ENCODE data around the gene PXYLP1.

Gene PXYLP1

GRCh38 chr3:141271279-141272030, 39.8 kb downstream of the PXYLP1 start:
- no peak for DNase-seq (ENCODE audit: low read depth, low spot score)
- H3K9me3 ChIP-seq (ENCODE audit: control insufficient read depth, insufficient read depth, low read length) = no peaks in the 10 kb centered on the region
- H3K36me3 ChIP-seq (ENCODE audit: control insufficient read depth, insufficient read depth, low read length) = 0 out of 2 replicates have a peak, but pooled peaks cover 3% of the 10 kb centered on the region
- no peak overlapping the region for H3K4me3 ChIP-seq (ENCODE audit: low read length)
- H3K27me3 ChIP-seq (ENCODE audit: control insufficient read depth, insufficient read depth, low read length) = no peaks in the 10 kb centered on the region
- no peaks in the 10 kb centered on the region for H3K4me1 ChIP-seq (ENCODE audit: control insufficient read depth, insufficient read depth, low read length)
- H3K27ac ChIP-seq (ENCODE audit: low read length) = no peak overlapping the region
- WGBS (ENCODE audit: insufficient coverage, insufficient read length) = no CpG with 5 or more reads among the region's 4 CpGs

- no peaks in the 10 kb centered on the region for H3K4me1 ChIP-seq (ENCODE audit: control insufficient read depth, insufficient read depth, low read length)
- no peak overlapping the region for H3K27ac ChIP-seq (ENCODE audit: low read length)
- no peak overlapping the region for H3K4me3 ChIP-seq (ENCODE audit: low read length)
- H3K9me3 ChIP-seq (ENCODE audit: control insufficient read depth, insufficient read depth, low read length) = no peaks in the 10 kb centered on the region
- no peak for DNase-seq (ENCODE audit: low read depth, low spot score)
- no peaks in the 10 kb centered on the region for H3K27me3 ChIP-seq (ENCODE audit: control insufficient read depth, insufficient read depth, low read length)
- no CpG with 5 or more reads among the region's 8 CpGs for WGBS (ENCODE audit: insufficient coverage, insufficient read length)
- 0 out of 2 replicates have a peak, but pooled peaks cover 3% of the 10 kb centered on the region for H3K36me3 ChIP-seq (ENCODE audit: control insufficient read depth, insufficient read depth, low read length)
These were observed 41.5 kb downstream of the PXYLP1 start for GRCh38 chr3:141272906-141273662.

- Histone ChIP-seq H3K4me3 (ENCODE audit: low read length) (no peak overlapping the region), H3K27me3 (ENCODE audit: control insufficient read depth, insufficient read depth, low read length) (no peaks in the 10 kb centered on the region), H3K4me1 (ENCODE audit: control insufficient read depth, insufficient read depth, low read length) (no peaks in the 10 kb centered on the region), H3K9me3 (ENCODE audit: control insufficient read depth, insufficient read depth, low read length) (no peaks in the 10 kb centered on the region), H3K27ac (ENCODE audit: low read length) (no peak overlapping the region), H3K36me3 (ENCODE audit: control insufficient read depth, insufficient read depth, low read length) (no peaks in the 10 kb centered on the region)
- no peak for DNase-seq (ENCODE audit: low read depth, low spot score)
- no CpG with 5 or more reads among the region's 15 CpGs for WGBS (ENCODE audit: insufficient coverage, insufficient read length)
These were observed 42.2 kb downstream of the PXYLP1 start for GRCh38 chr3:141273700-141274410.

GRCh38 chr3:141274411-141275031, 42.9 kb downstream of the PXYLP1 start:
- no peak for DNase-seq (ENCODE audit: low read depth, low spot score)
- WGBS (ENCODE audit: insufficient coverage, insufficient read length) = no CpG with 5 or more reads among the region's 10 CpGs
- H3K27ac ChIP-seq (ENCODE audit: low read length) = no peak overlapping the region

GRCh38 chr3:141275032-141275422, 43.4 kb downstream of the PXYLP1 start:
- Histone ChIP-seq H3K9me3 (ENCODE audit: control insufficient read depth, insufficient read depth, low read length) (no peaks in the 10 kb centered on the region), H3K4me1 (ENCODE audit: control insufficient read depth, insufficient read depth, low read length) (no peaks in the 10 kb centered on the region), H3K27ac (ENCODE audit: low read length) (no peak overlapping the region), H3K27me3 (ENCODE audit: control insufficient read depth, insufficient read depth, low read length) (no peaks in the 10 kb centered on the region), H3K36me3 (ENCODE audit: control insufficient read depth, insufficient read depth, low read length) (no peaks in the 10 kb centered on the region), H3K4me3 (ENCODE audit: low read length) (no peak overlapping the region)
- WGBS (ENCODE audit: insufficient coverage, insufficient read length) = no CpG with 5 or more reads among the region's 1 CpG
- no peak for DNase-seq (ENCODE audit: low read depth, low spot score)

More at GRCh38 chr3:141274411-141275031, 42.9 kb downstream of the PXYLP1 start:
- Histone ChIP-seq H3K9me3 (ENCODE audit: control insufficient read depth, insufficient read depth, low read length) (no peaks in the 10 kb centered on the region), H3K4me1 (ENCODE audit: control insufficient read depth, insufficient read depth, low read length) (no peaks in the 10 kb centered on the region), H3K4me3 (ENCODE audit: low read length) (no peak overlapping the region), H3K36me3 (ENCODE audit: control insufficient read depth, insufficient read depth, low read length) (no peaks in the 10 kb centered on the region), H3K27me3 (ENCODE audit: control insufficient read depth, insufficient read depth, low read length) (no peaks in the 10 kb centered on the region)

GRCh38 chr3:141275511-141275910, 43.9 kb downstream of the PXYLP1 start:
- Histone ChIP-seq H3K4me3 (ENCODE audit: low read length) (no peak overlapping the region), H3K36me3 (ENCODE audit: control insufficient read depth, insufficient read depth, low read length) (no peaks in the 10 kb centered on the region), H3K27me3 (ENCODE audit: control insufficient read depth, insufficient read depth, low read length) (no peaks in the 10 kb centered on the region), H3K4me1 (ENCODE audit: control insufficient read depth, insufficient read depth, low read length) (no peaks in the 10 kb centered on the region), H3K9me3 (ENCODE audit: control insufficient read depth, insufficient read depth, low read length) (no peaks in the 10 kb centered on the region), H3K27ac (ENCODE audit: low read length) (no peak overlapping the region)
- WGBS (ENCODE audit: insufficient coverage, insufficient read length) = no CpG with 5 or more reads among the region's 2 CpGs
- no peak for DNase-seq (ENCODE audit: low read depth, low spot score)

- Histone ChIP-seq H3K27ac (ENCODE audit: low read length) (no peak overlapping the region), H3K9me3 (ENCODE audit: control insufficient read depth, insufficient read depth, low read length) (no peaks in the 10 kb centered on the region), H3K36me3 (ENCODE audit: control insufficient read depth, insufficient read depth, low read length) (no peaks in the 10 kb centered on the region), H3K4me3 (ENCODE audit: low read length) (no peak overlapping the region), H3K27me3 (ENCODE audit: control insufficient read depth, insufficient read depth, low read length) (no peaks in the 10 kb centered on the region), H3K4me1 (ENCODE audit: control insufficient read depth, insufficient read depth, low read length) (no peaks in the 10 kb centered on the region)
- no peak for DNase-seq (ENCODE audit: low read depth, low spot score)
- no CpG with 5 or more reads among the region's 7 CpGs for WGBS (ENCODE audit: insufficient coverage, insufficient read length)
These were observed 44.3 kb downstream of the PXYLP1 start for GRCh38 chr3:141275973-141276372.

GRCh38 chr3:141276398-141276797, 44.8 kb downstream of the PXYLP1 start:
- Histone ChIP-seq H3K4me1 (ENCODE audit: control insufficient read depth, insufficient read depth, low read length) (no peaks in the 10 kb centered on the region), H3K4me3 (ENCODE audit: low read length) (no peak overlapping the region), H3K27me3 (ENCODE audit: control insufficient read depth, insufficient read depth, low read length) (no peaks in the 10 kb centered on the region), H3K27ac (ENCODE audit: low read length) (no peak overlapping the region), H3K9me3 (ENCODE audit: control insufficient read depth, insufficient read depth, low read length) (no peaks in the 10 kb centered on the region), H3K36me3 (ENCODE audit: control insufficient read depth, insufficient read depth, low read length) (no peaks in the 10 kb centered on the region)
- no CpG with 5 or more reads among the region's 9 CpGs for WGBS (ENCODE audit: insufficient coverage, insufficient read length)
- no peak for DNase-seq (ENCODE audit: low read depth, low spot score)

GRCh38 chr3:141277451-141277850, 45.8 kb downstream of the PXYLP1 start:
- no peaks in the 10 kb centered on the region for H3K27me3 ChIP-seq (ENCODE audit: control insufficient read depth, insufficient read depth, low read length)
- H3K36me3 ChIP-seq (ENCODE audit: control insufficient read depth, insufficient read depth, low read length) = no peaks in the 10 kb centered on the region
- DNase-seq (ENCODE audit: low read depth, low spot score) = no peak
- no CpG with 5 or more reads among the region's 6 CpGs for WGBS (ENCODE audit: insufficient coverage, insufficient read length)
- no peaks in the 10 kb centered on the region for H3K4me1 ChIP-seq (ENCODE audit: control insufficient read depth, insufficient read depth, low read length)
- no peak overlapping the region for H3K27ac ChIP-seq (ENCODE audit: low read length)
- no peak overlapping the region for H3K4me3 ChIP-seq (ENCODE audit: low read length)
- no peaks in the 10 kb centered on the region for H3K9me3 ChIP-seq (ENCODE audit: control insufficient read depth, insufficient read depth, low read length)

Measured in iPS DF 6.9 (cell line).